Measurements from ENCODE around the gene DLX3.

GRCh38 chr17:50037321-50038107 is 42.5 kb upstream of the DLX3 start:
- TF ChIP-seq CTCF (conservative IDR thresholded peaks at IDR 0.05; ENCODE audit: low read depth, low read length), result no peak
- TF ChIP-seq EZH2 (IDR thresholded peaks at IDR 0.05; ENCODE audit: low read length, unreplicated experiment), result no peak
